Endothelial cell of umbilical vein (primary cell): ENCODE measurements around the gene CCT5.

Experiments
- EZH2 ChIP-seq: IDR thresholded peaks from 2 replicates; pipeline ENCODE4 v1.6.1; 2012; ENCODE audit warnings: borderline replicate concordance, low read depth, mild to moderate bottlenecking, moderate library complexity, low read length, inconsistent platforms; ENCODE audit not compliant: severe bottlenecking
- FOS ChIP-seq: IDR thresholded peaks from 2 replicates; pipeline ENCODE4 v1.6.1; 2011; ENCODE audit warnings: mild to moderate bottlenecking, low read length, moderate library complexity, borderline replicate concordance; ENCODE audit not compliant: insufficient read depth
- GATA2 ChIP-seq: IDR thresholded peaks from 2 replicates; pipeline ENCODE4 v1.7.0; 2011; ENCODE audit warnings: low read depth, mild to moderate bottlenecking, moderate library complexity, mixed read lengths, low read length; ENCODE audit not compliant: insufficient read length, insufficient read depth
- POLR2A ChIP-seq: IDR thresholded peaks from 2 replicates; pipeline ENCODE4 v1.6.1; 2012; ENCODE audit warnings: low read depth, mild to moderate bottlenecking, control low read depth, low read length
- POLR2AphosphoS5 ChIP-seq: IDR thresholded peaks from 2 replicates; pipeline ENCODE4 v1.6.1; 2012; ENCODE audit warnings: low read depth, mild to moderate bottlenecking, control low read depth, low read length, moderate library complexity; ENCODE audit not compliant: insufficient read depth
- TF ChIP-seq, protein P1 (sequence below), 2 donors: IDR thresholded peaks; 1 replicate in 1 of 2; 2 replicates in 1 of 2; pipeline ENCODE4 v1.5.1; 2011; ENCODE audit warnings: low read length in 2 of 2, mild to moderate bottlenecking in 2 of 2, moderate library complexity in 2 of 2, control low read depth in 1 of 2, inconsistent platforms in 1 of 2, low read depth in 1 of 2; ENCODE audit not compliant: insufficient read depth in 1 of 2; ENCODE audit errors: extremely low read depth in 1 of 2
- TF ChIP-seq, protein P2 (sequence below): IDR thresholded peaks from 2 replicates; pipeline ENCODE4 v1.6.1; 2011; ENCODE audit not compliant: insufficient read depth, insufficient read length

DNA sequence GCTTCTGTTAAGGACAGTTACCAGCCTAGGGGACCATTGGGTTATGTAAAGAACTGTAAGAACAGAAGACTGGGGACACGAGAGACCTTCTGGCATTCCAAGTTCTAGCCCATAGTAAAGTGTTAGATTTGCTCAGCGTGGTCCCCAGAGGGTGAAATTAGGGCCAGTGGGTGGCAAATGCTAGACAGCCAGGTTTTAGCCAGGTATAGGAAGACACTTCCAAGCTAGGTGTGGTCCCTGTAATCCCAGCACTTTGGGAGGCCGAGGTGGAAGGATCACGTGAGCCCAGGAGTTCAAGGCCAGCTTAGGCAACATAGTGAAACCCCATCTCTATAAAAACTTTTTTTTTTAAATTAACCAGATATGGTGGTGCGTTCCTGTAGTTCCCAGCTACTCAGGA, 34.7 kb upstream of the CCT5 start:
- TF ChIP-seq POLR2A (no peak), EZH2 (no peak), POLR2AphosphoS5 (no peak), FOS (no peak), GATA2 (no peak)
- TF ChIP-seq, protein P1, sequence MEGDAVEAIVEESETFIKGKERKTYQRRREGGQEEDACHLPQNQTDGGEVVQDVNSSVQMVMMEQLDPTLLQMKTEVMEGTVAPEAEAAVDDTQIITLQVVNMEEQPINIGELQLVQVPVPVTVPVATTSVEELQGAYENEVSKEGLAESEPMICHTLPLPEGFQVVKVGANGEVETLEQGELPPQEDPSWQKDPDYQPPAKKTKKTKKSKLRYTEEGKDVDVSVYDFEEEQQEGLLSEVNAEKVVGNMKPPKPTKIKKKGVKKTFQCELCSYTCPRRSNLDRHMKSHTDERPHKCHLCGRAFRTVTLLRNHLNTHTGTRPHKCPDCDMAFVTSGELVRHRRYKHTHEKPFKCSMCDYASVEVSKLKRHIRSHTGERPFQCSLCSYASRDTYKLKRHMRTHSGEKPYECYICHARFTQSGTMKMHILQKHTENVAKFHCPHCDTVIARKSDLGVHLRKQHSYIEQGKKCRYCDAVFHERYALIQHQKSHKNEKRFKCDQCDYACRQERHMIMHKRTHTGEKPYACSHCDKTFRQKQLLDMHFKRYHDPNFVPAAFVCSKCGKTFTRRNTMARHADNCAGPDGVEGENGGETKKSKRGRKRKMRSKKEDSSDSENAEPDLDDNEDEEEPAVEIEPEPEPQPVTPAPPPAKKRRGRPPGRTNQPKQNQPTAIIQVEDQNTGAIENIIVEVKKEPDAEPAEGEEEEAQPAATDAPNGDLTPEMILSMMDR (IDR thresholded peaks at IDR 0.05; ENCODE audit: extremely low read depth in 1 of 2, insufficient read depth in 1 of 2, low read depth in 1 of 2, low read length in 2 of 2) = no peak
- TF ChIP-seq, protein P2, sequence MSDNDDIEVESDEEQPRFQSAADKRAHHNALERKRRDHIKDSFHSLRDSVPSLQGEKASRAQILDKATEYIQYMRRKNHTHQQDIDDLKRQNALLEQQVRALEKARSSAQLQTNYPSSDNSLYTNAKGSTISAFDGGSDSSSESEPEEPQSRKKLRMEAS = no peak
